Activated CD4-positive, alpha-beta T cell treated with anti-CD3 and anti-CD28 coated beads, Interleukin-2, Interleukin-4, amounts not matched to agents 100 ng/mL and 50 ng/mL, durations not matched to agents 16 hours and 8 hours (primary cell): ENCODE results near the gene TREML4.
"Not testable (repeated sequence)": the region's sequence is repeated elsewhere in the genome, so short reads cannot be mapped to it uniquely, and the experiment has no call there.

Experiments used
- DNase-seq: peaks from one replicate; pipeline ENCODE4 v3.0.0-alpha.2; 2020; ENCODE audit warnings: low spot score

TREML4 gene

DNA sequence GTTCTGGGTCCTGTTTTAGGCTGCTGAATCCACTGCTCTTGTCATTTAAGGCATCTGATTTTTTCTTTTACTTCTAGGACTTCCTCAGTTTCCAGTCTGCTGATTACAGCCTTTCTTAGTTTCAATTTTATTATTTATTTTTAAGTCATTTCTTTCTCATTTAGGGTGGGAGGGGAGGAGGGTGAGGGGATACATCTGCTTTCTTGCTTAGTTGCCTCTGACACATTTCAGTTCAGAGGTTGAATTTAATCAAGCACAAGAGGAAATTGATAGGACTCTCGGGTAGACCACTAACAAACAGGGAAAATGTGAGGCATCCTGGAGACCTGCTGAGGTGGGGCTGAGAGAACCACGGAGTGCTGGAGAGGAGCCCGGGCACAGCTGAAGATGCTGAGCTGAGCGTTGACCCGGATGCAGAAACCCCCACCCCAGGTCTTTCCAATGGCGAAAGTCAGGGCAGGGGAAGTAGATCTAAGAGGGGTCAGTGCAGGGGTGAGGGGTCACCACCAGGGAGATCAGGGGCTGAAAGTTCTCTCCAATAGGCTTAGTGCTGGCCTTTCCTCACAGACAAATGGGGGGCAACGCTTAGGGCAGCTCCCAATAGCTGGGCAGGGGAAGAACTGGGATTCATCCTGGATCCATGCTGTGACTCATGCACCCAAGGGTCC is 19.6 kb upstream of the TREML4 start:
- no peak for DNase-seq

GRCh38 chr6:41209547-41210320 is 18.4 kb upstream of the TREML4 start:
- no peak for DNase-seq

DNA sequence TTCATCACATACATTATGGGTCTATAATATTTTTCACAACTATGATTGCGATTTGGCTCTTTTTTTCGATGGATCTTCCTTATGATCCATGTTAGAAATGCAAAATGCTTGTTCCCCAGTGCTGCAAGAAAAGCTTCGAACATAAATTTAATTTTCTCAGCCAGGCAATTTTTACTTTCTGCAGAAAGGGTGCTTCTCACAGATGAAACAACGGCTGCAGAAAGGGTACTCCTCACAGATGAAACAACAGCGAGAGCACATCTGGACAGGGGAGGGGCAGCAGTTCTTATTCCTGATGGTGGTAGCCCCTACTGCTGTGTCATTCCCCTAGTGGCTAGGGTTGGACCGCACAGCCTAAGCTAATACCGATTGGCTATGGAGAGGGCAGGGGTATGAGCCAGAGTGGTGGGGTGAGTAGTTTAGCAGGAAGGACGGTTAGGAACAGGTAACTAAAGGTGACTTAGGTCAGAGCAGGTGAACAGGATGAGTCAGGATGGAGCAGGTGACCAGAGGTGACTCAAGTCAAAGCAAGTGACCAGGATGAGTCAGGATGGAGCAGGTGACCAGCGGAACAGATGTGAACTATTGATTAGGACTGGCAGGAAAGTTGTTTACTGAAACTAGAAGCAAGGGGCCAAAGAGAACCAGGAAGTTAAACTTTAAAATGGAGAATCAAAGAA is 13.4 kb upstream of the TREML4 start:
- no peak for DNase-seq

DNA sequence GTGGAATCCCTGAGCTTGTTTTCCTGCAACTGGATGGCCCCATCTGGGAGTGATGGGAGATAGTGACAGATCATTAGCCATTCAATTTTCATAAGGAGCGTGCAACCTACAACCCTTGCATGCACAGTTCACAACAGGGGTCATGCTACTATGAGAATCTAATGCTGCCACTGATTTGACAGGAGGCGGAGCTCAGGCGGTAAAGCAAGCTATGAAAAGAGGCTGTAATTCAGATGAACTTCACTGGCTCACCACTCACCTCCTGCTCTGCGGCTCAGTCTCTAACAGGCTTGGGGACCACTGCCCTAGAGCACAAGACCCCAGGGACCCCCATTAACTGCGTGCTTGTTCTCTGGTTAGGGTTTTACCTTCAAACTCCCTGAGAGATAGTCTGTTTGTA is 12.4 kb upstream of the TREML4 start:
- DNase-seq: no peak

- DNase-seq: no peak
These were observed 11.5 kb upstream of the TREML4 start for GRCh38 chr6:41216616-41217015.

DNA sequence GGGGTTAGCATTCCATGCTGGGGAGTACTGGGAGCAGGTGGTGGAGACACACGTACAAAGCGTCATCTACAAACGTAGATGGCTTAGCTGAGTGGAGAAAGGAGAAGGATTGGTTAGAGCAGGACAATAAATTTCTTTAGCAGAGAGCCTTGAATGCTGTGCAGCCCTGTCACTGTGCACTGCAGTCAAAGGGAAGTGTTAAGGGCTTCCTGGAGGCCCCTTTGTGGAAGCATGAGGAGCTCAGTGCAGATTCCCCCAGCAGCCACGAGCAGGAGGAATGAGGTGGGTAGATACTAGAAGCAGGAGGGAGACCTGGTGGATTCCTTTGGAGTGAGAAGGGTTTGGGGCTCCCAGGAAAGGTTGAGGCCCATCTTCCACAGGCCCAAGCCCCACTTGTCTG is 6.1 kb upstream of the TREML4 start:
- no peak for DNase-seq

DNA sequence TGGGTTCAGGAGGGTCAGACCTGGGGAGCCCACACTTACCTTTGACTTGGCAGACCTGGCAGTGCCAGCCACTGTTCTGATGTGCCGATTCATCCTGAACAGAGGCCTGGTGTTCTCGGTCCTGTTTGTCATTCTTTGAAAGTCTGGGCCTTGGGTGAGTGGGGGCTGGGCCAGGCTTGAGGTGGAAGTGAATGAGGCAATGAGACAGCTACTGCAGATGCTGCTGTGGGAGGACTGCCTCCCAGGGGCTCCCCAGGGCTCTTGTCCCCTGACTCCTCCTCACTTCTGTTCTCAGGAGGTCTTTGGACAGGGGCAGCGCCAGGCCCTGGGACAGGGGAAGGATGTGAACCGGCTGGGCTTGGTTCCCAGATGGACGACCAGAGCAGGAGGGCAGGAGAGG is 5.6 kb upstream of the TREML4 start:
- DNase-seq: no peak

DNA sequence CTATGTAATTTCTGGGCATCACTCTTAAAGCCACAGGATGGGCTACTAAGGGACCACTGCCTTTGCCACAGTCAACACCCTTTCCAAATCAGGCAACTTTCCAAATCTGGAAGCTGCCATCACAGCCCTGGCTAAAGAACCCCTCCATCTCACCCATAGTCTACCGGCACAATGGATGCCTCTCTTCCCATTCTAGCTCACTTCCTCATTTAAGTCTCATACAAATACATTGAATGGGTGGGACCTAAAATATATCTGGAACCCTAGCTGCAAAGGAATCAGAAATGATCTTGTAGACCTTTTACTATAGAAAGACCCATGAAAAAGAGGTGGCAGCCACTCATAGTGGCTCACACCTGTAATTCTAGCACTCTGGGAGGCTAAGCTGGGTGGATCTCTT is 3.3 kb upstream of the TREML4 start:
- DNase-seq: no peak

- DNase-seq: no peak
These were observed 1.4 kb upstream of the TREML4 start for GRCh38 chr6:41226752-41227151.

GRCh38 chr6:41228616-41229015 is 467 bp downstream of the TREML4 start:
- DNase-seq: no peak

- DNase-seq: no peak
These were observed 1.6 kb downstream of the TREML4 start for GRCh38 chr6:41229721-41230120.

GRCh38 chr6:41231246-41231645 is 3.1 kb downstream of the TREML4 start:
- DNase-seq: no peak

DNA sequence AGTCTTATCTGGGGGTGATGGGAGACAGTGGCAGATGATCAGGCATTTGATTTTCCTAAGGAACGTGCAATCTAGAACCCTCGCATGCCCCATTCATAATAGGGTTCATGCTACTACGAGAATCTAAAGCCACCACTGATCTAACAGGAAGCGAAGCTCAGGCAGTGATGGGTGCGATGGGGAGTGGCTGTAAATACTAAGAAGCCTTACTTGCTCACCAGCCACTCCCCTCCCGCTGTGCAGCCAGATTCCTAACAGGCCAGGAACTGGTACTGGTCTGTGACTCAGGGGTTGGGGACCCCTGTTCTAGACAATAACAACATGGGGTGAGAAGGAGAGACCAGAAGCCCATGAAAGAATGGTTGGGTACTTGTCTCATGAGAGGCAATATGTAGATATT is 4.5 kb downstream of the TREML4 start:
- DNase-seq: no peak

GRCh38 chr6:41236276-41236675 is 8.1 kb downstream of the TREML4 start:
- DNase-seq: no peak

GRCh38 chr6:41237128-41237527 is 9.0 kb downstream of the TREML4 start:
- DNase-seq: no peak

- DNase-seq: no peak
These were observed 11.5 kb downstream of the TREML4 start for GRCh38 chr6:41239467-41240159.

DNA sequence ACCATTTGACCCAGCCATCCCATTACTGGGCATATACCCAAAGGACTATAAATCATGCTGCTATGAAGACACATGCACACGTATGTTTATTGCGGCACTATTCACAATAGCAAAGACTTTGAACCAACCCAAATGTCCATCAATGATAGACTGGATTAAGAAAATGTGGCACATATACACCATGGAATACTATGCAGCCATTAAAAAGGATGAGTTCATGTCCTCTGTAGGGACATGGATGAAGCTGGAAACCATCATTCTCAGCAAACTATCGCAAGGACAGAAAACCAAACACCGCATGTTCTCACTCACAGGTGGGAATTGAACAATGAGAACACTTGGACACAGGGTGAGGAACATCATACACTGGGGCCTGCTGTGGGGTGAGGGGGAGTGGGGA is 18.4 kb downstream of the TREML4 start:
- not testable (repeated sequence) for DNase-seq

DNA sequence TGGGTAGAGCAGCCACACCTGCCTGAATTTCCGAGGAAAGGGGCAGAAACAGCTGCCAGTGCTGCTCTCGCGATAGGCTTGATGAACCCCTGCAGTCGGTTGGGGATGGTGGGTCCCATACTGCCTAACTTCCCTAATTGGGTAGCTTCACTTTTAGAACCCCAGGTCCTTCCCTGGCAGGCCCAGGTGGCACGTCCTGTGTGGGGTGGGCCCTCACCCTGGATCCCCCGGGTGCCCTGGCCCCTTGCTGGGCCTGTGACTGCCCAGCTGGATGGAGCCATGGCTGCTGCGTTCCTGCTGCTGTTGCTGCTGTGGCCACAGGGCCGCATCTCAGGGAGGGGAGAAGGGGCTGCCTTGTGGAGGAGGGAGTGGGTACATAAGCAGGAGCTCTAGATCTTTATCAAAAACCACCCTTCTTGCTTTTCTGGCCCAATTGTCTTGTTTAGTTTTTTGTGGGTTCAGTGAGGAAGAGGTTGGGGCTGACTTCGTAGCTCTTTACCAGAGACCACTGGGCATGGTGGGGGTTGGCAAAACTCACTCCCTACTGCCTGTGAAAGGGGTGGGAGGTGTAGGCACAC is 19.2 kb downstream of the TREML4 start:
- no peak for DNase-seq

DNA sequence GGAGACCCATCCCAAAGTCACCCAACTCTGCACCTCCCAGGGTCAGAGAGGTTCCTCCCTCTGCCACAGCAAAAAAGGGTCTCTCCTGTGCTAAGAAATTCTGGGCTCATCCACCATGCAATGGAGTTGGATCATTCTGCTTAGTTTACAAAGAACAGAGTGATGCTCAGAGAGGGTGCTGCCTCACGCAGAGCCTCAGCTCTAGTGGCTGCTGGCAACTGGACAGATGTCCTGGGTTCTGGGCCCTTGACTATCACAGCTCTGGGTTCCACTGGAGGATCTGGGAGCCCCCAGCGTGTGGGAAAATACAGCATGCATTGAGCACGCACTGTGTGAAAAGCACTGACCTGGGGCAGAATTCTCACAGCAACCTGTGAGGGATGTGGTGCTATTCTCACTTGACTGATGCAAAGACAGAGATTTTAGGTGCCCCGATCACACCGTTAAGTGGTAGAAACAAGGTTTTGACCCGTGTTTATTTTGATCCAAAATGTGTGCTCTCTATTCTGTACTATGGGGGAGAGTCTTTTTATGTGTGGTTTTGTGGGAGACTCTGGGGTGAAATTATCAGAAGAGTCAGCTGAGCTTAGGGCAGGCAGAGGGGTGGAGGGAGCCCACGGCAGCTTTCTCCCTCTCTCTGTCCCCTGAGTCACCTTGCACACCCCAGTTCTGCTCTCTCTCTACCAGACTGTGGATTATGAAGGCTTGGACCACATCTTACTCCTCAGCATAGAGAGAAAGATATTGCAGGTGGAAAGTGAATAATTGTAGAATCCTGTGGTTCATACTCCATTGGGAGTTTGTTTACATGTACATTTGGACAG is 19.9 kb downstream of the TREML4 start:
- DNase-seq: no peak

DNA sequence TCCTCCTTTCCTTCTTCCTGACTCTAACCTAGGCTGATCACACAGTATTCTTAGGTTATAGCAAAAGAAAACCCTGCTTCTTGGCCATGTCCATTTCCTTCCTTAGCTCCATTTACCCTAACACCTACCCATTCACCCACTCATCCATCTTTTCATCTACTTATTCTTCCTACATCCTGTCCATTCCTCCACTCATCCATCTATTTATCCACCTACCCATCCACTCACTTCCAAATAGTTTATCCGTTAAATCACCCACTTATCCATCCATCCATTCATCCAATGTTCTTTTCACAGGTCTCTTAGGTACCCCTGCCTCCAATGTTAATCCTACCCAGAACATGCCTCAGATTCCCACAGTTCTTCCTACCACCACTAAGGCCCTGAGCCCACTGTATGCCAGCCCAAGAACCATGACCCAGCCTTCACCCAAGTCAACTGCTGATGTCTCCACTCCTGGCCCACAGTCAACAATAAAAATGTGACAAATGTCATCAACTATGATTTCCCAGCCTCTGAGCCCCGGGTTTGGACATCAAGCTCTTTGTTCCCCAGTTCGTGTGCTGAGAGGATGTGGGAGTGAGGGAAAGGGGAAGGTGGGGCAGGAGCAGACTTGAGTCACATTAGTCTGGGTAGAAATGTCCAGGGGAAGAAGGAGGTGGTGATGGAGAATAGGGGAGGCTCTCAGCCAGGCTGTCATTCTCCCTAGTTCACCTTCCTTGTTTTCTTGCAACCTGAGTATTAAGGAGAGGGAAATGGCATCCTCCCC is 24.4 kb downstream of the TREML4 start:
- no peak for DNase-seq

GRCh38 chr6:41255110-41255509 is 27.0 kb downstream of the TREML4 start:
- DNase-seq: no peak
